SU-DHL-6 (cell line): Measurements from ENCODE around the gene ARHGAP8.

ENCODE experiments used
- EZH2phosphoT487 ChIP-seq: fragments of 200-600 bp; sonication (generic), shearing (Covaris generic); conservative IDR thresholded peaks from 2 replicates; pipeline ENCODE4 v1.6.1; 2018; ENCODE audit warnings: mild to moderate bottlenecking, antibody characterized with exemption, low read length, moderate library complexity, mixed read lengths
- TF ChIP-seq, protein P1 (sequence below): fragments of 200-600 bp; sonication (generic); IDR thresholded peaks from one replicate; pipeline ENCODE4 v1.5.1; 2017; ENCODE audit warnings: antibody characterized with exemption, mild to moderate bottlenecking, low read length, moderate library complexity; ENCODE audit not compliant: insufficient read depth, poor library complexity, severe bottlenecking

DNA sequence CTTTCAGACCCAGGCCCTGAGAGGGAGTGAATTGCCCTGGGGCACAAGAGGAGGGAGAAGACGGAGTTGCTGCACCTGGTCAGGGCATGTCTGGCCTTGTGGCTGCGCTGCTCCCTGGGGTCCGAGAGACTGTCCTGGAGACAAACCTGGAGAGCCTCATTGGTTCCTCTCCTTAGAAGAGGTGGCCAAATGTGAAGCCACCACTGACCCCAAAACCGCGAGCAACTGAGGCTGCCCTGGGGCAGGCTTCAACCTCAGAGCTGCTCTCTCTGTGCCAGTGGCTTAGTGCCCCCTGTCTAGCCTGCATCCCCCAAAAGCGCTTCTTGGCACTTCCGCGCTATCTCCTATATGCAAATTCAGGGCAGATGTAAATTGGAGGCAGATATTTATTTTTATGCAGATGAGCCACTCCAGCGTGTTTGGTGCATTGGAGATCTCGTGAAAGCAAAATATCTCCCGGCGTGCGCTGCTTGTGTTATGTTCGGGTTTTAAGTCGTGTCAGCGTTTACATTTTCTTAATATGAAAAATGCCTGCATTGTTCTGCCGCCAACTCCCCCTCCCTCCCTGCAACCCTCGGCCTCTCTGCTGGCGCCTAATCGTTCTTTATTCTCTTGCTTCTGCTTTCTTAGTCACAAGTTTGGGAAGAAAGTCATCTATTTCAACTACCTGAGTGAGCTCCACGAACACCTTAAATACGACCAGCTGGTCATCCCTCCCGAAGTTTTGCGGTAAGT, 69.5 kb downstream of the ARHGAP8 start:
- TF ChIP-seq, protein P1, sequence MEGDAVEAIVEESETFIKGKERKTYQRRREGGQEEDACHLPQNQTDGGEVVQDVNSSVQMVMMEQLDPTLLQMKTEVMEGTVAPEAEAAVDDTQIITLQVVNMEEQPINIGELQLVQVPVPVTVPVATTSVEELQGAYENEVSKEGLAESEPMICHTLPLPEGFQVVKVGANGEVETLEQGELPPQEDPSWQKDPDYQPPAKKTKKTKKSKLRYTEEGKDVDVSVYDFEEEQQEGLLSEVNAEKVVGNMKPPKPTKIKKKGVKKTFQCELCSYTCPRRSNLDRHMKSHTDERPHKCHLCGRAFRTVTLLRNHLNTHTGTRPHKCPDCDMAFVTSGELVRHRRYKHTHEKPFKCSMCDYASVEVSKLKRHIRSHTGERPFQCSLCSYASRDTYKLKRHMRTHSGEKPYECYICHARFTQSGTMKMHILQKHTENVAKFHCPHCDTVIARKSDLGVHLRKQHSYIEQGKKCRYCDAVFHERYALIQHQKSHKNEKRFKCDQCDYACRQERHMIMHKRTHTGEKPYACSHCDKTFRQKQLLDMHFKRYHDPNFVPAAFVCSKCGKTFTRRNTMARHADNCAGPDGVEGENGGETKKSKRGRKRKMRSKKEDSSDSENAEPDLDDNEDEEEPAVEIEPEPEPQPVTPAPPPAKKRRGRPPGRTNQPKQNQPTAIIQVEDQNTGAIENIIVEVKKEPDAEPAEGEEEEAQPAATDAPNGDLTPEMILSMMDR: no peak
- no peak for TF ChIP-seq EZH2phosphoT487
